Measurements from ENCODE around the gene MIS18A.

Gene MIS18A

DNA sequence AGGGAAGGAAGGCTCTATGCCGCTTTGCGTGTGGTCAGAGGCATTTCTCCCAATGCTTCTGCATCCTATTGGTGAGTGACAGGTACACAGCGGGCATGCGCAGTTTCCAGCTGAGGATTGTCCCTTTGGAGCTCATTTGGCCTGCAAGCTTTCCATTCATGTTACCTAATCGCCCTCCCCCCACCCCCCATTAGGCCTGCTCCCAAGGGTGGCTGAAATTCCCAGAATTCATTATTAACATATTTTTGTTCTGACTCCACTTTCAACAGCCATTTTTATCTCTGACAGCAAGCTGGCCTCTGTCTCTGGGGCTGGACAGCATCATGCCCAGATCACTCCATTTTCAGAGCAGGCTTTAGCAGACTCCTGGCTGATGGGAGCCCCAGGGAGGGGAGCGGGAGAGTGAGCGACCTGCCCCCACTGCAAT lies 25.6 kb downstream of the MIS18A start:
- no peak for DNase-seq (ENCODE audit: low read depth)

DNA sequence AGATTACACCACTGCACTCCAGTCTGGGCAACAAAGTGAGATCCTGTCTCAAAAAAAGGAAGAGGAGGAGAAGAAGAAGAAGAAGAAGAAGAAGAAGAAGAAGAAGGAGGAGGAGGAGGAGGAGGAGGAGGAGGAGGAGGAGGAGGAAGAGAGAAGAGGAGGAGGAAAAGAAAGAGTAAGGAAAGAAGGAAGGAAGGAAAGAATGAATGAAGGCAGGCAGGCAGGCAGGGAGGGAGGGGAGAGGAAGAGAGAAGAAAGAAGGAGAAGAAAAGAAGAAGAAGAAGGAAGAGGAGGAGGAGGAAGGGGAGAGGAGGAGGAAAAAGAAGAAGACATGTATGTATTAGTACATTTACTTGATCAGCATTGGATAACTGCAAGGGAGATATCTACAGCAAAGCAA lies 26.7 kb downstream of the MIS18A start:
- DNase-seq (ENCODE audit: low read depth), result no peak

DNA sequence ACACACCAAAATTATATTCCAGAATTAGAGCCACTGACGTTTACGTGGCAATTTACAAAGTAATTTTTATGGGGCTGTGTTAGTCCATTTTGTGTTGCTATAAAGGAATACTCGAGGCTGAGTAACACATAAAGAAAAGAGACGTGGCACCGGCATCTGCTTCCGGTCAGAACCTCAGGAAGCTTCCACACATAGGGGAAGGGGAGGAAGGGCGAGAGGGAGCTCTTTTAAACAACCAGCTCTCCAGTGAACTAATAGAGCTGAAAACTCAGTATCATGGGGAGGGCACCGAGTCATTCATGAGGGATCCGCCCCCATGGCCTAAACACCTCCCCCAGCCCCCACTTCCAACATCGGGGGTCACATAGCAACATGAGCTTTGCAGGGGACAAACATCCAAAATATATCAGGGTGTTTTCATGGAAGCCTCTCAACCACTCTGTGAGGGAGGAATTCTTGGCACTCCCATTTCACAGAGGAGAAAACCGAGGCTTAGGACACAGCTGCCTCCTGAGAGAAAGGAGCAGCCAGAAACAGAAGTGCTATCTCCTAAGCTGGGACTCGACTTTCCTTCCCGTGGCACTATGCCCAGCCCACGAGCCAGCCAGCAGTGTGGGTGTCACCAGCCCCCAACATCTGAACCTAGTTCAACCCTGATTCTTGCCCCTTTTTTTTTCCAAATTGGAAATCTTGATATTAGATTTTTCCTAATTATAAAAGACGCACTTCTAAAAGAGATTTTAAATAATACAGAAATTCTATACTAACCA lies 29.2 kb downstream of the MIS18A start:
- DNase-seq (ENCODE audit: low read depth), result no peak

DNA sequence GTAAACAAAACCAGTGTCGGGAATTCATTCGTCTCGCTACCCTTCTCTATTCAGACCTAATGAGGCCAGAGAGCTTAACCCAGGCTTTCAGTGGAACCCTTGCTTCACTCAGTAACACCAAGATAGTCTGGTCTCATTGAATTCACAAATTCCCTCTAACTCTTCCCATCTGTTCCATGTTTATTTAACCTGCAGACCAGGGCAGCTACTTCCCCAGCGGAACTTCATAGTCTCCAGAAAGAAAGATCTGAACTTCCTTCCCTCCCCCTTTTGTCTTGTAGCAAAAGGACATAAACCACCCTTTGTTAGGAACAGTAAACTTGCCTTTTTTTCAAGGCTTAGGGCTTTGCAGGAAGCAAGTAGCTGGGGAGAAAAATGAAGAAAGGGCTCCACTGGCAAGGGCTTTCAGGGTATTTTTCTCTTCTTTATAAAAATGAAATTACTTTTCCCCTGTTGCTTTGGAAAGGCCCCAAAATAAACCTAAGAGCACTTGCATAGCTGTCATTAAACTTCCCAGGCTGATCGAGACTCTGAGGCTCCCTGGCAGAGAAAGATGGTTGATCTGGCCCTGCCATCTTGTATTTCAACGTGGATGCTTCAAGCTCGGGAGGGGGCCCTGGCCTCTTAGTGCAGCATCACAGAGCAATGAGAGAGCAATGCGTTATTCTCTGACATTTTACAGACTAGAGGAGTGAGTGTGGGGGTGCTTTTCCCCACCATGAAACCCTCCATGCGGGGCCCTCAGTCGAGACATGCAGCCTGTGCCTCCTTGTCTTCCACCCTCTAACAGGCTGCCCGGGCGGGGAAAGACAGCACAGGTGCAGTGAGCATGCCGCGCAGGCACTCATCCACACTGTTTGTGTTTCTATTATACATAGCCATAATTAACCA lies 30.0 kb downstream of the MIS18A start:
- DNase-seq (ENCODE audit: low read depth), result no peak

DNA sequence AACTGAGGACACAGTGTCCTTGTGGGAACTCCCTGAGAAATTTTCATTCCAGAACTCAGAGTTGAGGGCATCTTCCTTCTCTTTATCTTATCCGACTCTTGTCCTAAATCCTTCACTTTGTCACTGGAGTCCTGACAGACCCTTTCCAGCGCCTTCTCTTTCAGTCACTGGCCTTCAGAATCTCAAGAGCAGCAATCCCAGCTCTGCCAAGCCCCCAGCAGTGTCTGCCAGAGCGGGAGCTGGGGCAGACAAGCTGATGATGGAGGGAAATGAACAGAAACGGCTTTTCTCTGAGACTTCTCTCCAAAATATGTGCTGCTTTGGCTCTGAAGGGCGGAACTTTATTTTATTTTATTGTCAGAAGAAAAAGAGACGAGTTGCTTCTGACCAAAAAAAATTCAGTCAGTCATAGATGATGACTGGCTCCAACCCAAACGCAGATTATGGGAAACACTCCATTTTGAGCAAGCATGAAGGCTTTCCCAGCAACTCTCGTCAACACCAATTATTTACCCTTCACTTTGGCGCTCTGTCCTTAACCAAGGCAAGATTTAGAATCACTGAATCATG lies 32.2 kb downstream of the MIS18A start:
- DNase-seq (ENCODE audit: low read depth), result no peak

DNA sequence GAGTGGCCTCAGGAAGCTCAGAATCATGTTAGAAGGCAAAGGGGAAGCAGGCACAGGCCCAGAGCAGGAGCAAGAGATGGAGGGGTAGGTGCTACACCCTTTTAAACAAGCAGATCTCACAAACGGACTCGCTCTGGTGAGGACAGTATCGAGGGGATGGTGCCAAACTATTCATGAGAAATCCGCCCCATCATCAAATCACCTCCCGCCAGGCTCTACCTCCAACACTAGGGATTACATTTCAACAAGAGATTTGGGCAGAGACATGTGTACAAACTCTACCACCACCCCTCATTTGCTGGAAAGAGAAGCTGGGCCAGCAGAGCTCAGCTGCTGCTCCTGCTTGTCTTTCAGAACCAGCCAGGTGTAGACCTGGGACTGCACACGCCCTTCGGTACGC lies 32.9 kb downstream of the MIS18A start:
- DNase-seq (ENCODE audit: low read depth), result no peak

DNA sequence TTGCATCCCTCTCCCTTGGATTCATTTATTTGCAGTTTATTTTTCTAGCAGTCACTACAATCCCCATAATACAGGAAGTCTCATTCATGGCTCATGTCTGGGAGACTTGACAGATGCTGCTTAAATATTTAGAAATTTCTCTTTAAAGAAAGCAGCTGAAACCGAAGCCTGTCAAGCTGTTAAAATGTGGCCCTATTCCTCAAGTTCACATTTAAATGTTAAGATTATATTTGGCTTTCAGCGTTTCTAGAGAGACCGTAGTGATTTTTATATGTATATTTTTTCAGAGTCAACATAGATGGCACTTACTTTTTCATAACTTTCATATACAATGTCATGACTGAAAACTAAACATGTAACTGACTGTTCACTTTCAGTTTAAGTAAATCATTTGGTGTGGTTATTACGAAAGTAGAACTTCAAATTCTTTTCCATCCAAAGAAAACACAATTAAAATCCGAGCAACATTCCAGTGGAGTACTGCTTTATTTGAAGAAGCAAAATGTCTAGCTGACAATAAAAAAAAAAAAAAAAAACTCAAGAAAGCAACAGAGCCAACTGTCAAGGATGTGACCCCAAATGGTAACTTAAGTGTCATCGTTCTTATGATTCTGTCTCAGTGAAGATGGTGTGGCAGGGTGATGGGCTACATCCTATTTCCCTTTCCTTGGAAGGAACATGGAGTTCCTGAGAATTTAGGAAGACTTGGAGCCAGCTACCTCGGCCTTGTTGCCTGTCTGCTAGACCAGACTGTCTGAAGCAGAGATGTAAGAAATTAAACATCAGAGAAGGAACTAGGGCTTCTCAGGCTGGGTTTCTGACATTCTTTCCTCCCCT lies 37.8 kb downstream of the MIS18A start:
- no peak for DNase-seq (ENCODE audit: low read depth)

DNA sequence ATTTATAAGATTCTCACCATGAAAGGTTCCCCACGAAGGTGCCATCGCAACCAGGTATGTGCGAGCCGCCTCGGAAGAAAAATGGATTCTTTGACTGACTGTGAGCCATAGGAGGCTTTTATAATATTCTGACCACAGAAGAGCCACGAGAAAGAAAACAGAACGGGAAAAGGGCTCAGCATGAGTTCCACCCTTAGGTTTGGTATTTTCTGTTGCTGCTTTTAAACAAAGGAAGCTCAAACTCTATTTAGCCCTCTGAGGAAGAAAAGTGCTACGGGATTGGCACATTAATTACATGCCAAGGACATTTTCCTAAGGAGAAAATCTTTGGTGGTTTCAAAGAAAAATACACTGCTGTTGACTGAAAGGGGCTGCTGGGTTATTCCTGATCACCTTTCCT lies 39.3 kb downstream of the MIS18A start:
- DNase-seq (ENCODE audit: low read depth), result no peak

DNA sequence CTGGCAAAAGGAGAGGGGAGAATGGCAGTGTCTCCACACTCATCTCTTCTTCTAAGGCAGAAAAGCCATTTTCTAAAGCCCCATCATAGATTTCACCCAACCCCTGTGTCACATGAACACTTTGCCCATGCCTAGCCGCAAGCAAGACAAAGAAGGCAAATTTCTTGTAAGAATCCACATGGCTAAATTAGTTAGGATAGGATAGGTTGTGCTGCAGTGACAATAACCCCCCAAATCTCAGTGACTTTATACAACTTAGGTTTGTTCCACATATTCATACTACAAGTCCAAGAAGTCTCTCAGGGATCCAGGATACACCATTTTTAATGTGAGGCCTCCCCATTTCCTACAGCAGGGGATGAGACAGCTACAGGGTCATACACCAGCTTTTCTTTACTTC lies 40.8 kb downstream of the MIS18A start:
- DNase-seq (ENCODE audit: low read depth), result no peak

DNA sequence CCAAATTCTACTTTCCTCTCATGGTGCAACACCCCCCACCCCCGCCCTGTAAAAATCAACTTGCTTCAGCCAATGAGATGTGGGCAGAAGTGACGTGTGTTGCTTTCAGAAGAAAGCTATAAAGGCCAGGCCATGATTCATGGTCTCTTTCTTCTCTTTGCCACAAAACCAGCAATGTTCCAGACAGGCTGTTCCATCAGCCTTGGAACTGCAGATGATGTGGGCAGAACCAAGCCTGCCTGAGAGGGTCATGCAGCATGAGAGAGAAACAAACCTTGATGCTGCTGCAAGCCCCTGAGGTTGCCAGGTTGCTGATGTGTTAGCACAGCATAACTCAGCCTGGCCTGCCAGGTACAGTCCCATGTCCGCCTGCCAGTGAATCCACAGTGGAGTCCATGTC lies 41.8 kb downstream of the MIS18A start:
- no peak for DNase-seq (ENCODE audit: low read depth)

DNA sequence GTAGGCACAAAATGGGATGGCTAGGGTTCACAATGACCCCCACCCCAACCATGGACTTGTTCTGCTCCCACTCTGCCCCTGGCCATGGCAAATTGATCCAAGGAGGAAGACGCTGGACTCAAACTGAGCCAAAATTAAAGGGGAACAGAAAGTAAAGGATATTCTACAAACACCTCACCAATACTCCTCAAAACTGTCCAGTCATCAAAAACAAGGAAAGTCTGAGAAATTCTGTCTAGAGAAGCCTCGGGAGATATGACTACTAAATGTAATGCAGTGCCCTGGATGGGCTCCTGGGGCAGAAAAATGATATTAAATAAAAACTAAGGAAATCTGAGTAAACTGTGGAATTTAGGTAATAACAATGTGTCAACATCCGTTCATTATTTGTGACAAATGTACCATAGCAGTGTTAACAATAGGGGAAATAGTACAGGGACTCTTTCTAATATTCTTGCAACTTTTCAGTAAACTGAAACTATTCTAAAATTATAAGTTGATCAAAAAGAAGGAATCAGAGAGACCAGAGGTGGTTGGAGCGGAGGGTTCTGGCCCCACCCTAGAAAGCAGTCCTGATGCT lies 45.0 kb downstream of the MIS18A start:
- no peak for DNase-seq (ENCODE audit: low read depth)

DNA sequence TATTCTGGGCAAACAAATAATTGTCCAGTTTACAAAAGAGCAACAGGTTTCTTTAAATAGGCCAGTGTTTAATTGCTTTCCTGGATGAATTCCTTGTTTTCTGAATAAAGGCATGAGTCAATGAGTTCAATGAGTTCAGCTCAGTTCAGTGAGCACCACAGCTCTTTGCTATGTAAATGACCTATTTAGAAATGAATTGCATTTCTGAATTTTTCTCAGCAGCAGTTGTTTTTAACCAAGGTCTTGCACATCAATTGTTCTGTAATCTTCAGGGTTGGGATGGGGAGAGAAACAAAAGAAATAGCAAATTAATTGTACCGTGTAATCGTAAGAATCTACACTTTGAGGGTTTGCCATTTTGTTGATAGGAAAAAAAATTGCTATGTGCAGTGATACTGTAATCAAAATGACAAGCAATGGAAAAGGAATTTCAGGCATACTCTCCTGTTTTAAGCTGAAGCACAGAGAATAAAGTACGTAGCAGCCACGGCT lies 45.7 kb downstream of the MIS18A start:
- no peak for DNase-seq (ENCODE audit: low read depth)

DNA sequence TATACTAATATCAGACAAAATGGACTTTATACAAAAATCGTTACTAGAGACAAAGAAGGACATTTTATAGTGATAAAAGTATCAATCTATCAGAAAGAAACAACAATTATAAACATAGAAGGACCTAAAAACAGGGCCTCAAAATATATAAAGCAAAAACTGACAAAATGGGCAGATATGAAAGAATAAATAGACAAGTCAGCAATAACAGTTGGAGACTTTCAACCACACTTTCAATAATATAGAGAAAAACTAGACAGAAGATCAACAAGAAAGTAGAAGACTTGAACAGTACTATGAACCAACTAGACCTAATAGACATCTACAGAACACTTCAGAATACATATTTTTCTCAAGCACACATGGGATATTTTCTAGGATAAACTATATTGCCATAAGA lies 52.4 kb downstream of the MIS18A start:
- no peak for DNase-seq (ENCODE audit: low read depth)
